Right lobe of liver (tissue), 4 donors: ENCODE data around the gene MACC1.

Experiments used
- CTCF ChIP-seq, 4 donors: fragments of 200-600 bp in 3 of 4; fragments of 450-650 bp in 1 of 4; IDR thresholded peaks; one replicate each; pipeline versions ENCODE4 v1.5.1 to v1.8.0; 2016 to 2022; ENCODE audit warnings: antibody characterized with exemption in 4 of 4, mild to moderate bottlenecking in 2 of 4
- POLR2A ChIP-seq: fragments of 450-650 bp; IDR thresholded peaks from one replicate; pipeline ENCODE4 v1.6.1; 2017; ENCODE audit warnings: antibody characterized with exemption, mild to moderate bottlenecking
- donor health status: DM: no; HTN: no; CAD: no.
- donor health status: DM: no; HTN: no; CAD: no.
- donor health status: DM: no; HTN: yes; CAD: no.

- no peak for TF ChIP-seq CTCF (IDR thresholded peaks at IDR 0.05)
- no peak for TF ChIP-seq POLR2A
Observed at GRCh38 chr7:20224025-20224424, 6.8 kb upstream of the MACC1 start.
